ENCODE measurements around the gene GATA1.

- TF ChIP-seq, protein P1, sequence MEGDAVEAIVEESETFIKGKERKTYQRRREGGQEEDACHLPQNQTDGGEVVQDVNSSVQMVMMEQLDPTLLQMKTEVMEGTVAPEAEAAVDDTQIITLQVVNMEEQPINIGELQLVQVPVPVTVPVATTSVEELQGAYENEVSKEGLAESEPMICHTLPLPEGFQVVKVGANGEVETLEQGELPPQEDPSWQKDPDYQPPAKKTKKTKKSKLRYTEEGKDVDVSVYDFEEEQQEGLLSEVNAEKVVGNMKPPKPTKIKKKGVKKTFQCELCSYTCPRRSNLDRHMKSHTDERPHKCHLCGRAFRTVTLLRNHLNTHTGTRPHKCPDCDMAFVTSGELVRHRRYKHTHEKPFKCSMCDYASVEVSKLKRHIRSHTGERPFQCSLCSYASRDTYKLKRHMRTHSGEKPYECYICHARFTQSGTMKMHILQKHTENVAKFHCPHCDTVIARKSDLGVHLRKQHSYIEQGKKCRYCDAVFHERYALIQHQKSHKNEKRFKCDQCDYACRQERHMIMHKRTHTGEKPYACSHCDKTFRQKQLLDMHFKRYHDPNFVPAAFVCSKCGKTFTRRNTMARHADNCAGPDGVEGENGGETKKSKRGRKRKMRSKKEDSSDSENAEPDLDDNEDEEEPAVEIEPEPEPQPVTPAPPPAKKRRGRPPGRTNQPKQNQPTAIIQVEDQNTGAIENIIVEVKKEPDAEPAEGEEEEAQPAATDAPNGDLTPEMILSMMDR (IDR thresholded peaks at IDR 0.05), result no peak
- TF ChIP-seq POLR2A (IDR thresholded peaks at IDR 0.05), result no peak
Observed at GRCh38 chrX:48754238-48754637, 32.2 kb upstream of the GATA1 start.

All from esophagus squamous epithelium (tissue), 4 donors.